Common myeloid progenitor, CD34-positive (primary cell): ENCODE results near the gene TTC34.

Source experiments
- CTCF ChIA-PET: fragments of 350-600 bp; sonication (Branson Sonifier 250); formaldehyde crosslinking; loops from one replicate; lab custom pipeline; 2021; ENCODE audit warnings: antibody characterized with exemption; lab: Charles Lee
- POLR2A ChIA-PET: fragments of 350-600 bp; sonication (Branson Sonifier 250); formaldehyde crosslinking; loops from one replicate; lab custom pipeline; 2021; ENCODE audit warnings: antibody characterized with exemption; lab: Charles Lee
- DNase-seq, 3 donors: peaks; one replicate each; pipeline versions ENCODE4 v3.0.0 to v3.0.0-alpha.2; 2013
- H3K27ac ChIP-seq, 2 experiments: 1 replicate in 1 of 2; 2 replicates in 1 of 2; pipeline ENCODE4 v1.7.0; 2013; ENCODE audit warnings: inconsistent platforms in 2 of 2, low read length in 2 of 2, mild to moderate bottlenecking in 2 of 2, low read depth in 1 of 2, moderate library complexity in 1 of 2; ENCODE audit not compliant: severe bottlenecking in 2 of 2, insufficient read depth in 1 of 2, poor library complexity in 1 of 2
- H3K27me3 ChIP-seq, 5 experiments: replicated peaks in 2 of 5; 1 replicate in 3 of 5; 2 replicates in 2 of 5; pipeline versions ENCODE4 v1.6.1 to v1.7.0; 2013; ENCODE audit warnings: low read length in 4 of 5, mild to moderate bottlenecking in 2 of 5, moderate library complexity in 2 of 5, inconsistent platforms in 1 of 5; ENCODE audit not compliant: insufficient read depth in 5 of 5, control insufficient read depth in 4 of 5
- H3K36me3 ChIP-seq, 4 experiments: 1 replicate in 2 of 4; 2 replicates in 2 of 4; pipeline versions ENCODE4 v1.6.1 to v1.7.0; 2013; ENCODE audit warnings: low read length in 3 of 4, control low read depth in 1 of 4, mild to moderate bottlenecking in 1 of 4; ENCODE audit not compliant: control insufficient read depth in 4 of 4, insufficient read depth in 4 of 4
- H3K4me1 ChIP-seq, 4 experiments: 1 replicate in 3 of 4; 2 replicates in 1 of 4; pipeline versions ENCODE4 v1.6.1 to v1.7.1; 2013; ENCODE audit warnings: low read length in 3 of 4, mild to moderate bottlenecking in 3 of 4, control low read depth in 1 of 4, inconsistent platforms in 1 of 4, moderate library complexity in 1 of 4; ENCODE audit not compliant: control insufficient read depth in 4 of 4, insufficient read depth in 4 of 4; ENCODE audit errors: control extremely low read depth in 1 of 4
- H3K4me3 ChIP-seq, 7 experiments: 1 replicate in 4 of 7; 2 replicates in 3 of 7; pipeline versions ENCODE4 v1.5.1 to v1.7.0; 2013; ENCODE audit warnings: mild to moderate bottlenecking in 7 of 7, low read length in 6 of 7, moderate library complexity in 6 of 7, inconsistent platforms in 2 of 7, low read depth in 2 of 7, control low read depth in 1 of 7; ENCODE audit not compliant: insufficient read depth in 4 of 7, control insufficient read depth in 1 of 7; ENCODE audit errors: extremely low read depth in 1 of 7
- H3K9me3 ChIP-seq, 5 experiments: 1 replicate in 4 of 5; 2 replicates in 1 of 5; pipeline versions ENCODE4 v1.6.1 to v1.7.1; 2013; ENCODE audit warnings: low read length in 4 of 5, mild to moderate bottlenecking in 2 of 5, inconsistent platforms in 1 of 5, low read depth in 1 of 5, moderate library complexity in 1 of 5; ENCODE audit not compliant: control insufficient read depth in 4 of 5, insufficient read depth in 2 of 5; ENCODE audit errors: control extremely low read depth in 1 of 5
- WGBS: methylation state at CpG from one replicate; pipeline ENCODE4 v1.1.5; 2013; ENCODE audit not compliant: insufficient coverage; 5-methylcytosine and 5-hydroxymethylcytosine counted together

TTC34 gene

GRCh38 chr1:2640626-2641025 is 160.9 kb downstream of the TTC34 start:
- peaks cover 0 to 24% (median 2%) of the 10 kb centered on the region in 5 experiments for H3K27me3 ChIP-seq
- no peak overlapping the region for H3K27ac ChIP-seq
- peaks cover 0 to 18% (median 13%) of the 10 kb centered on the region in 5 experiments for H3K9me3 ChIP-seq
- ChIA-PET CTCF (interaction anchor here (0.8 kb wide), 1 partner anchor 13 kb away, joined by 3 read pairs; no protein-coding TSS in a partner anchor), POLR2A (interaction anchor here (0.7 kb wide), 1 partner anchor 55 kb away, joined by 3 read pairs; no protein-coding TSS in a partner anchor)
- no peak for DNase-seq
- WGBS, result 100% methylated on average over 2 of the region's 3 CpGs
- H3K4me3 ChIP-seq, result no peak overlapping the region
- peaks cover 0 to 23% (median 20%) of the 10 kb centered on the region in 4 experiments for H3K4me1 ChIP-seq
- no peaks in the 10 kb centered on the region for H3K36me3 ChIP-seq

GRCh38 chr1:2639607-2640521 is 161.6 kb downstream of the TTC34 start:
- Histone ChIP-seq H3K9me3 (peaks cover 0 to 20% (median 15%) of the 10 kb centered on the region in 5 experiments), H3K27ac (no peak overlapping the region), H3K36me3 (no peaks in the 10 kb centered on the region), H3K4me1 (peaks cover 0 to 23% (median 20%) of the 10 kb centered on the region in 4 experiments), H3K4me3 (no peak overlapping the region), H3K27me3 (peaks cover 0 to 30% (median 2%) of the 10 kb centered on the region in 5 experiments)
- WGBS, result 88% methylated on average over 24 of the region's 26 CpGs
- CTCF ChIA-PET, result interaction anchor here (0.8 to 2.0 kb wide), 2 partner anchors 12 to 54 kb away, joined by 3 to 7 read pairs; partner anchors contain the start of gene PRXL2B
- no peak for DNase-seq
- POLR2A ChIA-PET, result interaction anchor here (0.7 kb wide), 1 partner anchor 55 kb away, joined by 3 read pairs; no protein-coding TSS in a partner anchor

- Histone ChIP-seq H3K36me3 (no peaks in the 10 kb centered on the region), H3K27ac (no peak overlapping the region), H3K4me1 (peaks cover 0 to 23% (median 20%) of the 10 kb centered on the region in 4 experiments), H3K9me3 (peaks cover 0 to 20% (median 15%) of the 10 kb centered on the region in 5 experiments), H3K27me3 (peaks cover 0 to 33% (median 2%) of the 10 kb centered on the region in 5 experiments), H3K4me3 (no peak overlapping the region)
- WGBS, result 80% methylated on average over 7 of the region's 11 CpGs
- no peak for DNase-seq
- ChIA-PET POLR2A (no interaction called here), CTCF (interaction anchor here (0.6 to 2.0 kb wide), 2 partner anchors 9 to 53 kb away, joined by 3 to 7 read pairs; partner anchors contain the start of gene PRXL2B)
These were observed 162.3 kb downstream of the TTC34 start for GRCh38 chr1:2639203-2639602.

- Histone ChIP-seq H3K36me3 (no peaks in the 10 kb centered on the region), H3K27ac (no peak overlapping the region), H3K27me3 (peaks cover 0 to 39% (median 2%) of the 10 kb centered on the region in 5 experiments), H3K4me3 (no peak overlapping the region), H3K9me3 (peaks cover 0 to 20% (median 15%) of the 10 kb centered on the region in 5 experiments), H3K4me1 (peaks cover 0 to 20% (median 19%) of the 10 kb centered on the region in 4 experiments)
- DNase-seq, result no peak
- ChIA-PET POLR2A (interaction anchor here (0.5 kb wide), 1 partner anchor 518 kb away, joined by 3 read pairs; no protein-coding TSS in a partner anchor), CTCF (interaction anchor here (0.6 to 2.0 kb wide), 3 partner anchors 8 to 77 kb away, joined by 3 to 7 read pairs (median 3); partner anchors contain the start of gene PRXL2B)
- WGBS, result 90% methylated on average over 12 of the region's 16 CpGs
These were observed 162.9 kb downstream of the TTC34 start for GRCh38 chr1:2638466-2639115.

GRCh38 chr1:2637442-2638145 is 163.9 kb downstream of the TTC34 start:
- no peak overlapping the region for H3K27ac ChIP-seq
- CTCF ChIA-PET, result interaction anchor here (1.2 to 2.0 kb wide), 2 partner anchors 52 to 76 kb away, joined by 3 to 7 read pairs; partner anchors contain the start of gene PRXL2B
- no peak overlapping the region for H3K4me3 ChIP-seq
- peaks cover 0 to 12% (median 11%) of the 10 kb centered on the region in 4 experiments for H3K4me1 ChIP-seq
- no peaks in the 10 kb centered on the region for H3K36me3 ChIP-seq
- POLR2A ChIA-PET, result interaction anchor here (0.5 kb wide), 1 partner anchor 15 kb away, joined by 5 read pairs; no protein-coding TSS in a partner anchor
- peaks cover 0 to 47% (median 2%) of the 10 kb centered on the region in 5 experiments for H3K27me3 ChIP-seq
- 85% methylated on average over 7 of the region's 10 CpGs for WGBS
- peaks cover 0 to 20% (median 15%) of the 10 kb centered on the region in 5 experiments for H3K9me3 ChIP-seq
- no peak for DNase-seq

GRCh38 chr1:2636733-2637132 is 164.8 kb downstream of the TTC34 start:
- no peak for DNase-seq
- CTCF ChIA-PET, result interaction anchor here (1.4 to 1.6 kb wide), 2 partner anchors 27 to 51 kb away, joined by 3 read pairs; no protein-coding TSS in a partner anchor
- no peaks in the 10 kb centered on the region for H3K36me3 ChIP-seq
- H3K27me3 ChIP-seq, result peaks cover 0 to 53% (median 4%) of the 10 kb centered on the region in 5 experiments
- peaks cover 0 to 20% (median 15%) of the 10 kb centered on the region in 5 experiments for H3K9me3 ChIP-seq
- no peak overlapping the region for H3K4me3 ChIP-seq
- POLR2A ChIA-PET, result interaction anchor here (0.6 kb wide), 1 partner anchor 75 kb away, joined by 3 read pairs; no protein-coding TSS in a partner anchor
- H3K4me1 ChIP-seq, result peaks cover 0 to 3% (median 2%) of the 10 kb centered on the region in 4 experiments
- H3K27ac ChIP-seq, result no peak overlapping the region
- WGBS, result 95% methylated on average over 6 of the region's 7 CpGs
